ENCODE measurements around the gene NALCN. TPM values are rescaled to one million over a fixed set of nuclear protein-coding genes. Genes with fewer than 3 reads are reported as not detected.

Gene NALCN
- total RNA-seq, 1 donor from 2014 or later, result 0.35 TPM

DNA sequence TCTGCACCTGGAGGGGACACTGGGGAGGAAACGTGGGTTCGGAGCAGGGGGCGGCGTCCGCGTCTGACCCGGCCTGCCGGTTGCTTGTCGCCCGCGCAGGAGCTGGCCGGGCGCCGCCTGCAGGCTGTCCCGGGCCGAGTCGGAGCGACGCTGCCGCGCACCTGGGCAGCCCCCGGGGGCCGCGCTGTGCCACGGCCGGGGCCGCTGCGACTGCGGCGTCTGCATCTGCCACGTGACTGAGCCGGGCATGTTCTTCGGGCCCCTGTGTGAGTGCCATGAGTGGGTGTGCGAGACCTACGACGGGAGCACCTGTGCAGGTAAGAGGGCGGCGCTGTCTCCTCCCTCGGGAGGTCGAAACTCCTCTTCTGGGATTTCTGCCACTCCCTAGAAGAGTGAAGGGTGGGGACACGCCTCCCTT lies 37.5 kb upstream of the NALCN start:
- Mint-ChIP-seq H3K27ac (ENCODE audit: unreplicated experiment) (no peak overlapping the region), H3K27me3 (ENCODE audit: low read depth) (no peaks in the 10 kb centered on the region), H3K9me3 (no peaks in the 10 kb centered on the region), H3K4me3 (no peak overlapping the region), H3K4me1 (no peaks in the 10 kb centered on the region), H3K36me3 (ENCODE audit: low read depth) (no peaks in the 10 kb centered on the region)
- DNase-seq (ENCODE audit: low read depth, low spot score), result no peak
- TF ChIP-seq, protein P1, sequence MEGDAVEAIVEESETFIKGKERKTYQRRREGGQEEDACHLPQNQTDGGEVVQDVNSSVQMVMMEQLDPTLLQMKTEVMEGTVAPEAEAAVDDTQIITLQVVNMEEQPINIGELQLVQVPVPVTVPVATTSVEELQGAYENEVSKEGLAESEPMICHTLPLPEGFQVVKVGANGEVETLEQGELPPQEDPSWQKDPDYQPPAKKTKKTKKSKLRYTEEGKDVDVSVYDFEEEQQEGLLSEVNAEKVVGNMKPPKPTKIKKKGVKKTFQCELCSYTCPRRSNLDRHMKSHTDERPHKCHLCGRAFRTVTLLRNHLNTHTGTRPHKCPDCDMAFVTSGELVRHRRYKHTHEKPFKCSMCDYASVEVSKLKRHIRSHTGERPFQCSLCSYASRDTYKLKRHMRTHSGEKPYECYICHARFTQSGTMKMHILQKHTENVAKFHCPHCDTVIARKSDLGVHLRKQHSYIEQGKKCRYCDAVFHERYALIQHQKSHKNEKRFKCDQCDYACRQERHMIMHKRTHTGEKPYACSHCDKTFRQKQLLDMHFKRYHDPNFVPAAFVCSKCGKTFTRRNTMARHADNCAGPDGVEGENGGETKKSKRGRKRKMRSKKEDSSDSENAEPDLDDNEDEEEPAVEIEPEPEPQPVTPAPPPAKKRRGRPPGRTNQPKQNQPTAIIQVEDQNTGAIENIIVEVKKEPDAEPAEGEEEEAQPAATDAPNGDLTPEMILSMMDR (conservative IDR thresholded peaks at IDR 0.05), result no peak

DNA sequence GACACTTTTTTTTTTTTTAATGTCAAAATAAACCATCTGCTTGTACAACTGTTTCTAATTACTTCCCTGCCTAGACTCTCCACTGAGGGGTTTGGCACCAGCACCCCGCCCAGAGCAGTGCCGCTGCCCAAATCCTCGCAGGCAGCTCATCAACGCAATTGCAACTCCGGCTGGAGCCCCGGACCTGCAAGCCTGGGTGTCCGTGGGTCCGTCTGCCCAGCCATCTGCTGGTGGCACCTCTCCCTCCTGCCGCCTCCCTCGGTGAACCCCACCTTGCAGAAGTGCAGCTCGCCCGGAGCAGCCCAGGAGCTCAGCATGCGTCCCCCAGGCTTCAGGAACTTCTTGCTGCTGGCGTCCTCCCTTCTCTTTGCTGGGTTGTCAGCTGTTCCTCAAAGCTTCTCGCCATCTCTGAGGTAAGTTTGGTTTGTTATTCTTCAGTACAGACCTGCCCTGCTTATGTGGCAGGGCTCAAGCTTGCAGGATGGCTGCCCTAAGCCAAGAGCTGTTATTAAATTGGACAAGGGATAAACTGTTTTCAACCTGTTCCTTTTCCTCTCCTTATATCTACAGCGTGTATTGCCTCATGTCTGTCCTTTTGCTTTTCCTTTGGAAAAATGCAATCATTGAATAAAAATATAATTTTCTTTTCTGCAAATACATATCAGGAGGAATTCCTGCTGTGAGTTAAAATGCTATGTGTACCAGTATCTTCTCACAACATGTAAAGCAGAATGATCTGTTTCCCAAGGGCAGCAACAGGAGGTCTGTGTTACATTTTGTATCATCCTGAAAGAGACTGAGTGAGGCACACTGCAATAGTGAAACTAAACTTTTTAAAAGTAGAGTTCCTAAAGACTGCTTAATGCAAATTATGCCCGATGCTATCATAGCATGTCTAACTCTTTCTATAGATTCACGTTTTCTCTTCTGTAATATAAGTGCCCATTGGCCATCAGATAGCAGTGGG lies 36.5 kb upstream of the NALCN start, which contains the start of gene ITGBL1:
ITGBL1 (plus strand) TSS at position 157 of the 967 bp plus-strand sequence; CDS start at position 316, 159 bp downstream.
- TF ChIP-seq, protein P1 (conservative IDR thresholded peaks at IDR 0.05), result no peak
- Mint-ChIP-seq H3K4me3 (no peak within 1 kb of the TSS), H3K9me3 (no peaks in the 10 kb centered on the region), H3K27me3 (ENCODE audit: low read depth) (no peaks in the 10 kb centered on the region), H3K27ac (ENCODE audit: unreplicated experiment) (no peak within 1 kb of the TSS), H3K4me1 (no peaks in the 10 kb centered on the region), H3K36me3 (ENCODE audit: low read depth) (no peaks in the 10 kb centered on the region)
- DNase-seq (ENCODE audit: low read depth, low spot score), result no peak

DNA sequence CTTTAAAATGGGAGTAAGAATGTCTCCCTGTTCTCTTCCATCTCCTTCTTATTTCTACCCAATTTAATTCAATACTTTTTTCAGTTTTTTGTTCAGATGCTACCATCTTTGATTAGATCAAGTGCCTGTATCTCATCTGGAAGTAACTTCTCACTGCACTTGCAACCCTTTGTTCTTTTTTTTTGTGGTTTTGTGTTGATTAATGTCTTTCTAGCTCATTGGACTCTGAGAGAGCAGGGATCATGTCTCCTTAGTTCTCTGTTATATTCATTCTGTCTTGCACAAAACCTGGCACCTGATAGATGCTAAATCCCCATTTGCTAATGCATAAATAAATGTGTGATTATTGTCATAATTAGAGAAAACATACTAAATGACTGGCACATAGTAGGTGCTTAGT lies 35.3 kb upstream of the NALCN start:
- no peaks in the 10 kb centered on the region for H3K27me3 Mint-ChIP-seq (ENCODE audit: low read depth)
- no peaks in the 10 kb centered on the region for H3K9me3 Mint-ChIP-seq
- no peak overlapping the region for H3K4me3 Mint-ChIP-seq
- TF ChIP-seq, protein P1 (conservative IDR thresholded peaks at IDR 0.05), result no peak
- H3K27ac Mint-ChIP-seq (ENCODE audit: unreplicated experiment), result no peak overlapping the region
- H3K4me1 Mint-ChIP-seq, result no peaks in the 10 kb centered on the region
- DNase-seq (ENCODE audit: low read depth, low spot score), result no peak
- H3K36me3 Mint-ChIP-seq (ENCODE audit: low read depth), result no peaks in the 10 kb centered on the region

DNA sequence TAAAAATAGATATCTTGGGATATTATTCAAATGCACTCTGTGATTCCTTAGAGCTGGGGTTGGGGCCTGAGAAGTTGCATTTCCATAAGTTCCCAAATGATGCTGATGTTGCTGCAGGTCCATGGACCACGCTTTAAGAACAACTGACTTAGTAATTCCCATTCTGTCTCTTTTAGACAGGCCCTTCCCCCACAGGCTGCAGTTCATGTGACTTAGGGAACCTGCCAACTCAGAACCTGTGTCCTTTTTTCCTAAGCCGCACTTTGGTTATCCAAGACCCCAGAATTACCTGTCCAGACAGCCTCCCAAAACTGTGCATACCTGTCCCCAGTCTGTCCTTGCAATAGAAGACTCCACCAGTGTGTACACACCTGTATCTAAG lies 34.4 kb upstream of the NALCN start:
- Mint-ChIP-seq H3K27me3 (ENCODE audit: low read depth) (no peaks in the 10 kb centered on the region), H3K36me3 (ENCODE audit: low read depth) (no peaks in the 10 kb centered on the region), H3K27ac (ENCODE audit: unreplicated experiment) (no peak overlapping the region), H3K4me1 (no peaks in the 10 kb centered on the region), H3K9me3 (no peaks in the 10 kb centered on the region), H3K4me3 (no peak overlapping the region)
- DNase-seq (ENCODE audit: low read depth, low spot score), result no peak
- TF ChIP-seq, protein P1 (conservative IDR thresholded peaks at IDR 0.05), result no peak

DNA sequence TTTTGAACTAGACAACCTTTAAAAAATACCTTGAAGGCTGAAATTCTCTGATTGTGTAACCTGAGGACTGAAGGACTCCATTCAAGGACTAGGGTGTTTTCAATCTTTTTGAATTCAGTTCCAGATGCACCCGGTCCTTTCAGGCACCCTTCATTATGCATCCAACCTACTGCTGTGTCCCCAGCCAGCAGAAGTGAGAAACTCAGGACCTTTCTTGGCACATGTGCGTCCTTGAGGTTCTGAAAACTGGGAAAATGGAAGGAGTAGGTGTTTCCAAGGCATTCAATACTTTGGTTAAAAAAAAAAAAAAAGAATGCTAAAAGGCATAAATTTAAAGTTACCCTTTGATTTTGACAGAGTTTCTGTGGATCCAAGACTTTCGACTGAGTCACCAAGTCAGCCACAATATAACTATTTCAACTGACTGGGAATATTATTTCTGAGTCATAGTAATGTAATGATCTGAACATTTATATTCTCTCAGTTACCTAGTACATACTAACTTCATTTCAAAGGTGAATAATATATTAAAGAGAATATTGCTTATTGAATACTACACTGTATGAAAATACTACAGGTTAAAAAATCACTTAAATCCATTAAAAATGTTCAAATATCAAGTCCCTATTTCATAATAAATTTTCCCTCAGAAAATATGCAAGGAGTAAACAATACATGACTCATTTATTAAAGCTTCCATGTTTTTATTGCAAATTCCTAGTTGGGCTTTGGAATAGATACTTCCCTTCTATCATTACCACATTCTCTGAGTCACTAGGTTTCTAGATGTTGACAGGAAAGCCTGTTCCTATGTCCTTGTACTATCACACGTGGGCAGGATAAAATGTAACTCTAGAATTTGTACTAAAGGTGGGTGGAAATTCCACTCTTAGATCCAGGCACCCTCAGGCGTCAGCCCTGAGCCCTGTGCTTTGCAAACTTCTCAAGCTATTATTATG lies 33.8 kb upstream of the NALCN start:
- Mint-ChIP-seq H3K9me3 (no peaks in the 10 kb centered on the region), H3K4me3 (no peak overlapping the region), H3K4me1 (no peaks in the 10 kb centered on the region), H3K27me3 (ENCODE audit: low read depth) (no peaks in the 10 kb centered on the region), H3K27ac (ENCODE audit: unreplicated experiment) (no peak overlapping the region), H3K36me3 (ENCODE audit: low read depth) (no peaks in the 10 kb centered on the region)
- no peak for DNase-seq (ENCODE audit: low read depth, low spot score)
- TF ChIP-seq, protein P1 (conservative IDR thresholded peaks at IDR 0.05), result no peak

All from neural crest cell (in vitro differentiated cells).